ENCODE data around the gene CD1B. TPM values are rescaled to one million over a fixed set of nuclear protein-coding genes. Genes with fewer than 3 reads are reported as not detected.
"Not testable (repeated sequence)": the region's sequence is repeated elsewhere in the genome, so short reads cannot be mapped to it uniquely, and the experiment has no call there.

CD1B gene
- total RNA-seq, 1 experiment from 2014 or later: not detected

DNA sequence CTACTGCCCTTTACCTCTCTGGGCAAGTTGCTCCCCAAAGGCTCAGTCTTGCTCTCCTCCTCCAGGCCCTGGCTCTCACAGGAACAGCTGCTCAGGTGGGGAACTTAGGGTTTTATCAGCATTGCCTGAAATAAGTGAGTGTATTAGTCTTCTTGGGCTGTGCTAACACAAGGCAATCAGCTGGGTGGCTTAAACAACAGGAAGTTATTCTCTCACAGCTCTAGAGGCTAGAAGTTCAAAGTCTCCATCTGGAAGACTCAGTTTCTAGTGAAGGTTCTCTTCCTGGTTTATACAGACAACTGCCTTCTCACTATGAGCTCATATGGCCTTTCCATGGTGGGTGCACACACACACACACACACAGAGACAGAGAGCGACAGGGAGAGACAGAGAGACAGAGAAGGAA, 44.4 kb downstream of the CD1B start:
- peaks cover 8% of the 10 kb centered on the region for H3K4me1 Mint-ChIP-seq (ENCODE audit: low read depth, unreplicated experiment)
- H3K27ac Mint-ChIP-seq (ENCODE audit: unreplicated experiment): no peak overlapping the region
- TF ChIP-seq, protein P1, sequence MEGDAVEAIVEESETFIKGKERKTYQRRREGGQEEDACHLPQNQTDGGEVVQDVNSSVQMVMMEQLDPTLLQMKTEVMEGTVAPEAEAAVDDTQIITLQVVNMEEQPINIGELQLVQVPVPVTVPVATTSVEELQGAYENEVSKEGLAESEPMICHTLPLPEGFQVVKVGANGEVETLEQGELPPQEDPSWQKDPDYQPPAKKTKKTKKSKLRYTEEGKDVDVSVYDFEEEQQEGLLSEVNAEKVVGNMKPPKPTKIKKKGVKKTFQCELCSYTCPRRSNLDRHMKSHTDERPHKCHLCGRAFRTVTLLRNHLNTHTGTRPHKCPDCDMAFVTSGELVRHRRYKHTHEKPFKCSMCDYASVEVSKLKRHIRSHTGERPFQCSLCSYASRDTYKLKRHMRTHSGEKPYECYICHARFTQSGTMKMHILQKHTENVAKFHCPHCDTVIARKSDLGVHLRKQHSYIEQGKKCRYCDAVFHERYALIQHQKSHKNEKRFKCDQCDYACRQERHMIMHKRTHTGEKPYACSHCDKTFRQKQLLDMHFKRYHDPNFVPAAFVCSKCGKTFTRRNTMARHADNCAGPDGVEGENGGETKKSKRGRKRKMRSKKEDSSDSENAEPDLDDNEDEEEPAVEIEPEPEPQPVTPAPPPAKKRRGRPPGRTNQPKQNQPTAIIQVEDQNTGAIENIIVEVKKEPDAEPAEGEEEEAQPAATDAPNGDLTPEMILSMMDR (IDR thresholded peaks at IDR 0.05; ENCODE audit: unreplicated experiment): no peak
- H3K4me3 Mint-ChIP-seq (ENCODE audit: low read depth, unreplicated experiment): no peak overlapping the region
- H3K27me3 Mint-ChIP-seq (ENCODE audit: unreplicated experiment): no peaks in the 10 kb centered on the region
- no TSS peak for BruUV-seq (replicated peaks)
- intact Hi-C loops (cut with micrococcal nuclease; ENCODE audit: unreplicated experiment): loop anchor here (10.0 kb wide), 1 partner anchor 82 kb away; no protein-coding TSS in a partner anchor
- H3K9me3 Mint-ChIP-seq (ENCODE audit: low read depth, unreplicated experiment): no peaks in the 10 kb centered on the region
- DNase-seq: no peak
- no peaks in the 10 kb centered on the region for H3K36me3 Mint-ChIP-seq (ENCODE audit: insufficient read depth, unreplicated experiment)
- CTCF ChIA-PET: no interaction called here

DNA sequence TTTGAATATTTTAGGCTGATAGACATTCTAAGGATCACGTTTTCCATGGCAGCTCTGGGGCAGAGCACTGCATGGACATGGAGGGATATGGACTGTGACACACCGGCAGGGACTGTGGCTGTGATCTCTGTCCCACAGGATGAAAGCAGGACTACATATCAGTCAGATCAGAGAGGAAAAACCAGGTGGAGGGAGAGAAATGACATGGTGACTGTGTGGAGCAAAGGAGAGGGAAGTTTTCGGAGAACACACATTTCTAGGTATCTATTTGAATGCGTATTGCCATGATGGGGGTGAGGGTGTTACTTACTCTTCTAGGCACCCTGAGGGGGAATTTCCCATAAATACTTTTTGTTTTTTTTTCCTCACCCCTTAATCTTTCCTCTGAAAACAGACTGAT, 44.8 kb downstream of the CD1B start:
- Mint-ChIP-seq H3K9me3 (ENCODE audit: low read depth, unreplicated experiment) (peaks cover 2% of the 10 kb centered on the region), H3K27me3 (ENCODE audit: unreplicated experiment) (no peaks in the 10 kb centered on the region), H3K4me3 (ENCODE audit: low read depth, unreplicated experiment) (no peak overlapping the region), H3K4me1 (ENCODE audit: low read depth, unreplicated experiment) (peaks cover 8% of the 10 kb centered on the region), H3K36me3 (ENCODE audit: insufficient read depth, unreplicated experiment) (no peaks in the 10 kb centered on the region), H3K27ac (ENCODE audit: unreplicated experiment) (no peak overlapping the region)
- BruUV-seq (replicated peaks): no TSS peak
- CTCF ChIA-PET: no interaction called here
- DNase-seq: no peak
- intact Hi-C loops (cut with micrococcal nuclease; ENCODE audit: unreplicated experiment): loop anchor here (10.0 kb wide), 1 partner anchor 82 kb away; no protein-coding TSS in a partner anchor
- TF ChIP-seq, protein P1 (IDR thresholded peaks at IDR 0.05; ENCODE audit: unreplicated experiment): no peak

DNA sequence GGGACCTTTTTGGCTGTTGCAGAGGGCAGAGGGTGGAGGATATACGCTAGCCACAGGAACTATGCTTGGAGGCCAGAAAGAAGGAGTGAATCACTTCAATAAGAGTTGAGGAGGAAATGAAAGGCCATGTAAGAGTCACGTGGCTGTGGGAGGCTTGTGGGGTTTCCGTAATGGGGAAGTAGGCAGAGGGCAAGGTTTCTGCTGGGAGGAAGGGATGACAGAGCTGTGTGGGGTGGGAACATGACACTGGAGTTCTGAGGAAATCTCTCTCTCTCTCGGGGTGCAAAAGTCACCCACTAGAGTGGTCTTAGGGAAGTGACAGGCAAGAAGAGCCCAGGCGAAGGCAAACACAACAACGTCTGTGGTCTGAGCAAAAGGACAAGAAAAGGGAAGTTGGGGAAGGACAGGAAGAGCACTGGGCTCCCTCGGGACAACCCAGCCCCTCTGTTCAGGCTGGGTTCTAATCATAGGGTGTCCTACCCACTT, 45.5 kb downstream of the CD1B start:
- CTCF ChIA-PET: no interaction called here
- Mint-ChIP-seq H3K36me3 (ENCODE audit: insufficient read depth, unreplicated experiment) (no peaks in the 10 kb centered on the region), H3K9me3 (ENCODE audit: low read depth, unreplicated experiment) (peaks cover 2% of the 10 kb centered on the region), H3K27ac (ENCODE audit: unreplicated experiment) (peak overlapping the region; percentile 20), H3K27me3 (ENCODE audit: unreplicated experiment) (no peaks in the 10 kb centered on the region), H3K4me1 (ENCODE audit: low read depth, unreplicated experiment) (peaks cover 8% of the 10 kb centered on the region), H3K4me3 (ENCODE audit: low read depth, unreplicated experiment) (no peak overlapping the region)
- intact Hi-C loops (cut with micrococcal nuclease; ENCODE audit: unreplicated experiment): loop anchor here (10.0 kb wide), 1 partner anchor 81 kb away; no protein-coding TSS in a partner anchor
- no TSS peak for BruUV-seq (replicated peaks)
- TF ChIP-seq, protein P1 (IDR thresholded peaks at IDR 0.05; ENCODE audit: unreplicated experiment): no peak
- peak; percentile 20 for DNase-seq

DNA sequence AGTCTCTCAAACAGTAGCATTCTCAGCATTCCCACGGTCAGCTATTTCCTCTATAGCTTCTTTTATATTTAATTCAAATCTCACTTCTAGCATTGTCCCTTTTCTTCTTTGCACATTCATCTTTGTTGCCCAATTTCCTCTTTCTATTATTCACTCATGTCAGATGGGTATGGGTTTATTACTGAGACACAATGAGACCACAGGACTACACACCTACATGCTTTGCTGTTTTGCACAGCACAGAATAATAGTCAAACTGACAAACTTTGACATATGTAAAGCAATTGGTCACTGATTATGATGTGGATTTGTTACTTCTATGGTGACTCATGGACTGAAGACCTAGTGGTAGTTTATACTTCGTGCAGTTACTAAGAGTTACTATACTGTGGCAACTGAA, 47.4 kb downstream of the CD1B start:
- H3K36me3 Mint-ChIP-seq (ENCODE audit: insufficient read depth, unreplicated experiment): no peaks in the 10 kb centered on the region
- TF ChIP-seq, protein P1 (IDR thresholded peaks at IDR 0.05; ENCODE audit: unreplicated experiment): no peak
- H3K4me3 Mint-ChIP-seq (ENCODE audit: low read depth, unreplicated experiment): no peak overlapping the region
- H3K27ac Mint-ChIP-seq (ENCODE audit: unreplicated experiment): no peak overlapping the region
- H3K27me3 Mint-ChIP-seq (ENCODE audit: unreplicated experiment): no peaks in the 10 kb centered on the region
- no peak for DNase-seq
- CTCF ChIA-PET: no interaction called here
- intact Hi-C loops (cut with micrococcal nuclease; ENCODE audit: unreplicated experiment): loop anchor here (10.0 kb wide), 1 partner anchor 79 kb away; no protein-coding TSS in a partner anchor
- no TSS peak for BruUV-seq (replicated peaks)
- peaks cover 8% of the 10 kb centered on the region for H3K4me1 Mint-ChIP-seq (ENCODE audit: low read depth, unreplicated experiment)
- H3K9me3 Mint-ChIP-seq (ENCODE audit: low read depth, unreplicated experiment): peaks cover 2% of the 10 kb centered on the region

DNA sequence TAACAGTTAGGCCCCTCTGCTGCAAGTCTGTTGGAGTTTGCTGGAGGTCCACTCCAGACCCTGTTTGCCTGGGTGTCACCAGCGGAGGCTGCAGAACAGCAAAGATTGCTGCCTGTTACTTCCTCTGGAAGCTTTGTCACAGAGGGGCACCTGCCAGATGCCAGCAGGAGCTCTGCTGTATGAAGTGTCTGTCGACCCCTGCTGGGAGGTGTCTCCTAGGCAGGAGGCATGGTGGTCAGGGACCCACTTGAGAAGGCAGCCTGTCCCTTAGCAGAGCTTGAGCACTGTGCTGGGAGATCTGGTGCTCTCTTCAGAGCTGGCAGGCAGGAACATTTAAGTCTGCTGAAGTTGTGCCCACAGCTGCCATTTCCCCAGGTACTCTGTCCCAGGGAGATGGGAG, 48.9 kb downstream of the CD1B start:
- H3K36me3 Mint-ChIP-seq (ENCODE audit: insufficient read depth, unreplicated experiment); CTCF ChIA-PET; H3K4me1 Mint-ChIP-seq (ENCODE audit: low read depth, unreplicated experiment); H3K27me3 Mint-ChIP-seq (ENCODE audit: unreplicated experiment); H3K4me3 Mint-ChIP-seq (ENCODE audit: low read depth, unreplicated experiment); BruUV-seq (replicated peaks); H3K27ac Mint-ChIP-seq (ENCODE audit: unreplicated experiment); DNase-seq; H3K9me3 Mint-ChIP-seq (ENCODE audit: low read depth, unreplicated experiment): not testable (repeated sequence)
- intact Hi-C loops (cut with micrococcal nuclease; ENCODE audit: unreplicated experiment): loop anchor here (10.0 kb wide), 1 partner anchor 78 kb away; no protein-coding TSS in a partner anchor

Measured in Calu3 (cell line).